SKM-1 (cell line): ENCODE results near the gene SFXN2.

ENCODE experiments used
- DNase-seq: peaks from one replicate; lab custom pipeline; 2025; ENCODE audit not compliant: unreplicated experiment; lab: John Stamatoyannopoulos, UW

Gene SFXN2

DNA sequence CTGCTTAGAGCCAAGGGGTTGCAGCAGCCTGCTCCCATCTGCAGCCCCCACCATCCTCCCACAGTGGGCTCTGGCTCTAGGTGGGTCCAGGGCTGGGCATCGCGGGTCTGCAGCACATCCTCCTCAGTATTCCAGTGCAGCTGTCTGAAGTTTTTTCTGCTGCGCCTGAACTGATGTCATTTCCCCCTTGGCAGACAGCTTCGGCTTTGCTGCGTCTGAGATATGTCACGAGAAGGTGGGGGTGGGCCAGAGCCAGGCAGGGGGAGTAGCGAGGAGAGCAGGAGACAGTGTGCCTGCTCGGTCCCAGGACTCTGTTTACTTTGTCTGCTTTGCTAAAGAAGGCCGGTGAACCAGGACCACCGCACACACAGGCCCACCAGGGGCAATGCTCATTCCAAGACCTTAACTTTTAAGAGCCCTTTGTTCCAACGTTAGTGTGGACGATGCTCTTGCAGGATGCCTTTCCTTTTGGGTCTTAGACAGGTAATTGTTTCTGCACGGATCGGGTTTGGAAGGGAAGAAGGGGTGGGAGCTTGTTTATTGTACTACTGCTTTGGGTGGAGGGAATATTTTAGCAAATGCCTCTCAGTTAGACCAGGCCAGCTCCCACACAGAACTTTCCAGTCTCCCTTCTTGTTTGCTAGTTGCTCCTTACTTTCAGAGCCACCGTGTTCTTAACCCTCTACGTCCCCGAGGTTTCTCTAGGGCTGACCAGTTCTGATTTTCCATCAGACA lies 61.7 kb downstream of the SFXN2 start:
- no peak for DNase-seq

DNA sequence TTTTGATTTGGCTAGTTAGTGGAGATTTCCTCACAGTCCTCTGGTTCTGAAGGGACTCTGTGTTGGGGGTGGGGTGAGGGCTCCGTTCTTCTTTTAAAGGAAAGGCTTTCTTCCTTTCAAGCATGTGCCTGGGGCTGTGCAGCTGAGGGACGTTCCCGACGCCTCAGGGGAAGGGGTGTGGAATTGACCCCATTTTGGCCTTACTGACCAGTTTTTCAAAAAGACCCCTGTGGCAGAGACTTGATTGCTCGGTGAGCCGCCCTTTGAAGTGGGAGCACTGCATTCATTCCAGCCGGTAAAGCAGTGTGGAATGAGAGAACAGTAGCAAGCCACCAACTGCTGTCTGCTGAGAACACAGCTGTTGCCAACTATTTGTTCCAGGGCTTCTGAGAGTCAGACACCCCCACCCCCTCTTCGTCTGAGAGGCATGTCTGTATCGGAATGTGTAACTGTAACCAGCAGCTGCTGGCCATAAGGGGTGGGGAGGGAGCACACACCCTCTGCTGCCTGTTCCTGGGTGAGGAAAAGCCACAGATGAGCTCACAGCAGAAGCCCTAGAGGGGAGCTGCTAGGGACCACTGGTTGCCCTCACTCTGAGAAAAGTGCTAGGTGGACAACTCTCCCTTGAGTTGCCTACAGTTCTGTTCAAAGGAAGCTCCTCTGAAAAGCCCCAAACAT lies 62.5 kb downstream of the SFXN2 start:
- no peak for DNase-seq

DNA sequence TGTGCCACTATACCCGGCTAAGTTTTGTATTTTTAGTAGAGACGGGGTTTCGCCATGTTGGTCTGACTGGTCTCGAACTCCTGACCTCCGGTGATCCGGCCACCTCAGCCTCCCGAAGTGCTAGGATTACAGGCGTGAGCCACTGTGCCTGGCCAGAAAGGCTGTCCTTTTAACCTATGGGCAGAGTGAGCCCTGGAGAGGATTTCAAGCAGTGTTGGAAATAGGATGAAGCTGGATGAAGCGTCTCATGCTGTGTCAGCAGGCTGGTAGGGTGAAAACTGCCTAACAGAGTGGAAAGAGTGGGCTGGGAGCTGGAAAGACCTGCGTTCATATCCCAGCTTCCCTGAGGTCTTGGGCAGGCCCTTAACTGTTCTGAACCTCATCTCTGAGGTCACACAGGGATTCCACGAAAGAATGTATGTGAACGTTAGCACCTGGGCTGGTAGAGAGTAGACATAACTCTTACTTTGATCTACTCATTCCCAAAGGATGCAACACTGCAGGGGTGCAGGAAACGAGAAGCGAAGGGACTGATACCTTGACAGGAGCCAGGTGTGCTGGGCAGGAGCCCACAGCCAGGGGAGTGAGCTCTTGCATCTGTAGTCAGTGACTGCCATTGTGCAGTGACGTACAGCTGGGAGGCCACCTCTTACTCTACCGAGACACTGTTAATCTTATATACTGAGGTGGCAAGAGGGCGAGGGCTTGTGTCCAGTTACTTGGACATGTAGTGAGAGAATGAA lies 63.4 kb downstream of the SFXN2 start:
- no peak for DNase-seq

DNA sequence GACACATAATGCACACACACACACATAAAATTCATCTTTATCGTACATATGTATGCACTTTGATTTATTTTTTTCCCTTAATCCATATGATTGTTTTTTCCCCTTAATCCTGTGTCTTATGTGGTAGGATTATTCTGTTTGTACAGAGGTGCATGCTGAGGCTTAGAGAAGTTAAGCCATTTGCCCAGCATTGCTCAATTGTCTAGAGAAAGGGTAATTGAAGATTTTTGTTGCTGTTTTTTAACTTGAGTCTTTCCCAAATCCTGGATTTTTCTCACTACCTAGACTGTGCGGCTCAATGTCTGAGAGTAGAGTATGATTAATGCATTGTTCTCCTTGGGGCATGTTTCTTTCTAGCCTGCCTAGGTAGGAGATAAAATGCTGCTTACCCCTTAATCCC lies 64.3 kb downstream of the SFXN2 start:
- DNase-seq = no peak

GRCh38 chr10:102779680-102780526 lies 65.5 kb downstream of the SFXN2 start:
- DNase-seq = no peak

GRCh38 chr10:102780527-102780808 lies 66.0 kb downstream of the SFXN2 start:
- no peak for DNase-seq

DNA sequence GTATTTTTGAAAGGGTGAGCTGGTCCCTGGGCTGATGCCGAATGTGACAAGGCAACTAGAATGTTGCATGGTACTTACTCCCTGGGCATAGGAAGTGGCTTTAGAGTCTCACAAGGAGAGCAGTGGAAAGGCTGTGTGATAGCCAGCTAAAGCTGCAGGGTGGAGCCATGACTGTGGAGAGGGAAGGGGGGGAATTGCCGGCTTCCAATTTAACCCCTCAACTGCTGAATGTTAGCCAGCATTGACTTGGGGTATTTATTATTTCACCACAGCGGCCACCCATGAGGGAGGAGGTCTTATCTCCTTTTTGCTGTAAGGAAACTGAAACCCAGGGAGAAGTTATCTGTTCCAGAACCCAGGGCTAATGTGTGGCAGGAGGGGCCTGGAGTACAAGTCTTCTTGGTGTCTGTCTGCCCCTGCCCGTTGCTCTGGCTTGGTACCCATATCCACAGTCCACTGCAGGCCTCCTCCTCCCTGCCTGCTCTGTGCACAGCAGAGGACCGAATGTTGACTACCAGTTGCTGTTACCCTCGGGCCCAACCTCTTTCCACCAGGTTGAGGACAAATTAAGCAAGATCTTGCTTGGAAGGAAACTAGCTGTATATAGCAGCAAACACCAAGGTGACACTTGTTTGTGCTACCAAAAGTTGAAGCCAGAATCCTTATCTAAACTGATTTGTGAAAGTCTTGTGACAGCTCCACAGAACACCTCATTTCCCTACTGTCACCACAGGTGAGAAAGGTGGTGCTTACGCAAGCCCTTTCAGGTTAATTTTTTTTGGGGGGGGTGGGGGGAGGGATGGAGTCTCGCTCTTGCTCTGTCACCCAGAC lies 66.9 kb downstream of the SFXN2 start:
- DNase-seq = no peak

- DNase-seq = no peak
These were observed 67.6 kb downstream of the SFXN2 start for GRCh38 chr10:102781921-102782557.

- no peak for DNase-seq
These were observed 68.5 kb downstream of the SFXN2 start for GRCh38 chr10:102782673-102783551.

DNA sequence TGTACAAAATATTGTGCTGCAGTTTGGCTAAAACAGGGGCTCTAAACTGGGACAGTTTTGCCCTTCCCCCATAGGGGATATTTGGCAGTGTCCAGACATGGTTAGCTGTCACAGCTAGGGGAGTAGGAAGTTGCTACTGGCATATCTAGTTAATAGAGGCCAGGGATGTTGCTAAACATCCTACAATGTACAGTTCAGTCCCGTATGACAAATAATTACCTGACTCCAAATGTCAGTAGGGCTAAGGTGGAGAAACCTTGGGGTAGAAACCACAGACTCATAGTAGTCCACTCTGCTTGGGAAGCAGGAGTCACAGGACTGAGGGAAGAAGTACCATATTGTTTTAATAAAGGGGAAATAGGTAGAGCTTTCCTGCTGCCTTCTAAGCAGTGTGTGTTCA lies 69.1 kb downstream of the SFXN2 start:
- DNase-seq = peak; percentile 5

DNA sequence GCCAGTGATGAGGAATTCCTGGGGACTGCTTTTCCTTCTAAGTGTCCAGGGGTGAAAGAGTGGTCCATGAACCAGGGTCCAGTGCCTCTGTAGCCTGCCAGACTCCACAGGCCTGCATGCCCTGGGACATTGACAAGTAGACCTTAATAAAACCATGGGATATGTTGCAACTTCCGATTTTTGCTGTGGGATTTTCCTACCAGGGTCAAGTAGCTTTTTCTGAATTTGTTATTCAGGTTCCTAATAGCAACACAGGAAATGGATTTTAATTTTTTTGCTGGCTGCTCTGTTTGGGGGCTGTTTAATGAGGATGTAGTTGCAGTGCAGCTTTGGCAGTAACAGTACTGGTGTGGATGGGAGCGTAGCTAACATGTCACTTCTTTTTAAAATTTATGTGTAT lies 71.4 kb downstream of the SFXN2 start:
- peak; percentile 41 for DNase-seq

DNA sequence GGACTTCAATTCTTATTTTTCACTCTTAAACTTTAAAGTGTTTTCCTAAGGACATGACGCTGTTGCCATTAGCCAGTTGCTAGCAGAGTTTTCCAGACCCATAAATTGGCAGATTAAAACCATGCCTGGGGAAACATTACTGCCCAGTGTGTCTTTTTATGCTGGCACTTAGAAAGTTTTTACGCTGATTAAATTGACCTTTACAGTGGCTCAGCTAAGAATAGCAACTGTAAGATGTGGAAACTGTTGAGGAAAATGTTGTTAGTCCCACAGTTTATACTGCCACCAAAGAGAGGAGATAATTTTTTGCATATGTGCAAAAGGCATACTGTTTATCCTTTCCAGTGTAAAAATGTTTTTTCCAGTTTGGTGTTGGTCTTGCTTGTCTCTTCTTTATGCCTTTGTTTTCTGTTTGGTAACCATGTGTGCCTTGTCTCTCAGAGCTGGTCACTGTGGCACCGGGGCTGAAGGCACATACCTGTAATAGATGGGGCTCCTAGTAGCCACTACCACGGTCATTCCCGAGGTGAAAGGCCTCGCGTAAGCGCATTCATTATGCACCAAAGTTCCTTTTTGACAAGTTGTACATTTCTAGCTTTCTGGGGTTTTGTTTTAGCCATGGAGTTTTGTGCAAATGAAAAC lies 77.4 kb downstream of the SFXN2 start:
- no peak for DNase-seq
